CD4-positive, alpha-beta T cell treated with Interleukin-2 at 100 ng/mL for 4 hours (primary cell): Measurements from ENCODE around the gene TAS1R2.
"Not testable (repeated sequence)": the region's sequence is repeated elsewhere in the genome, so short reads cannot be mapped to it uniquely, and the experiment has no call there.

Source experiments
- DNase-seq: peaks from one replicate; pipeline ENCODE4 v3.0.0-alpha.2; 2020; ENCODE audit warnings: low spot score

Gene TAS1R2

DNA sequence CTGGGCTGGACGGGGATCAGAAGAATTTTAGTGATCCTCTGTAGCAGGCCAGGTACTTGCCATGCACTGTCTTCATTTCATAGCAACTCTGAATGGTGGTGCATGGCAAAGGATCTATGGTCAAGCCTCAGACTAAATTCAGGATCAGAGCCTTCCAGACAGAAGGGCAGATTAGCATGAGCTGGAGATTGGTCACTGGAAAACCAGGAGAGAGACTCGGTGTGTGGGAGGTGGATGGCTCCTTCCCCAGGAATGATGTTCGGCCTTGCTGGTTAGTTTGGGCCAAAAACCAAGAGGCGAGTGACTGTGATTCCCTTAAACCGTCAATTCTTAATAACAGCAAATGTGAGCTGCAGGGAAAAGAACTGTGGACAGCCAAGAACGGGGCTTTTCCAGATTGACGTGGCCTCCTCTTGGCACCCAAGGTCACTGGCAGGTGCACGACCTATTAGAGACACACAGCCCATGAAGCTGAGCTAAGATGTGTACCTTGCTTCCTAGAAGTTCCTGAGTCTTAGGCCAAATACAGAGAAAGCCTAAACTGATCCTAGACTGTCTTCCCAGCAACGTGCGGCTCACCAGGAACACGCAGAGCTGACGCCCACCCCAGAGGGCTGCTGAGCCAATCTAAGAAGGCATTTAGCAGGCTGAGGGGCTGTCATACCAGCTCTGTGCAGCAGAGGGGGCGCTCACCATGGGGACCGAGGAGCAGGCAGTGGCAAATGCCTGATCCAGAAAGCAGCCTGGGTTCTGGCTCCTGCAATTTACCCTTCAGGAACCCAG lies 24.4 kb upstream of the TAS1R2 start:
- DNase-seq, result peak; percentile 74

DNA sequence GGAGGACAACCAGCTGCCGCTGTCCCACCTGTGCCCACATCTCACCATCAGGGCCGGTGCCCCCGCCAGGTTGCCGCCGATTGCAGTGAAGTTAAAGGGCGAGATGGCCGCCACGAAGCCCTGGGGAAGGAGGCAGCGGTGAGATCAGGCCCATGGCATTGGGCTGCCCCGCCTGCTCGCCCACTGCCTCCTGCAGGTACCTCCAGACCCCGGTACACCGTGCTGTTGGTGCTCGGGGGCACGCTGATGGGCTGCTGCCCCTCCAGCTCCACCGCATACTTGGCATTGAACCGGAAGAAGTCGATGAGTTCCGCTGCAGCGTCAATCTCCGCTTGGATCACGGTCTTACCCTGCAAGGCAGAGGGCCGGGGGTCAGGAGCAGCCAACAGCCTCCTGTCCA lies 23.6 kb upstream of the TAS1R2 start:
- no peak for DNase-seq

DNA sequence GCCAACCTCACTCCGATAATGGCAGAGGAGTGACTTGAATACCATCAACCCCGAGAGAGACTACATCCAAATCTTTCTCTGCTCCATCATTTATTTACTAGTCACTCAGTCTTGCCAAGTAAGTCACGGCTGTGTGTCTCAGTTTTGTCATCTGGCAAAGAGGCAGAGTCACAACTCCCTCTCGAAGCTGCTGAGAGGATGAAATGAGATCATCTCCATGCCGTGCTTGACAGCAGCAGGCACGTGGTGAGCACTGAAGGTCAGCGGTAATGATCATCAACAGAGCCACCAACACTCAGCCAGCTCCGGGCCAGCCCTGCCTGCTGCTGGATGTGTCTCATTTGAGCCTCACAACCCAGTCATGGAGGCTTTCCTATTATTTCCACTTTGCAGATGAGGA lies 23.0 kb upstream of the TAS1R2 start:
- DNase-seq, result no peak

DNA sequence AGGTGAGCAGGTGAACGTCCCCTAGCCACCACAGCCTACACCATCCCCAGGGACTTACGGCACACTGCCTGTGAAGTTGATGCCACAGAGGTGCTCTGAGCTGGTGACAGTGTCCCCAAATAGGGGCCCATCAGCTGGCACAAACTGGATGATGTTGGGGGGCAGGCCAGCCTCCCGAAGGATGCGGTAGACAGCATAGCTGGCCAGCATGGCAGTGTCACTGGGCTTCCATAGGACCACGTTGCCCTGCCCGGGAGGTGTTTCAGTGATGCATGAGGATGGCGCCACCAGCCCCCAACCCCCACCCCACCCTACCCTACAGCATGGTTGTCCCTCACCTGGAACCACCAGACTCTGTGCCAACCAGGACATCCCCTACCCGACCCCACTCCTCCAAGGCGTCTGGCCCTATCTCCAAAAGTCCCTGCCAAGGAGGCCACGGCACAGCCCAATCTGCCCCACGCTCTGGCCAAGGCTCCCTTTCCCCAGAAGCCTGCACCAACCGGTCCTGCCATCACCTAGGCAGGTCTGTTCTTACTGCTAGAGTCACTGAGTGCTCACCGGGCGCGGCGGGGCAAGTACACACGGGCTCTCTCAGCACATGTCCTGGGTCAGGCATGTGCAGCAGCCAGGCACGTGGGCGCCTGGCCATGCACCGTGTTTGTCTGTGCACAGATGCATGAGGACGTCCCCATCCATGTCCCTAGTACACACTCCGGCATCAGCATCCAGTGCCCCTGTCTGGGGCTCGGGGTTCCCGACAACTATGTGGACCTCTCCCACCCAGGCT lies 22.4 kb upstream of the TAS1R2 start:
- no peak for DNase-seq

DNA sequence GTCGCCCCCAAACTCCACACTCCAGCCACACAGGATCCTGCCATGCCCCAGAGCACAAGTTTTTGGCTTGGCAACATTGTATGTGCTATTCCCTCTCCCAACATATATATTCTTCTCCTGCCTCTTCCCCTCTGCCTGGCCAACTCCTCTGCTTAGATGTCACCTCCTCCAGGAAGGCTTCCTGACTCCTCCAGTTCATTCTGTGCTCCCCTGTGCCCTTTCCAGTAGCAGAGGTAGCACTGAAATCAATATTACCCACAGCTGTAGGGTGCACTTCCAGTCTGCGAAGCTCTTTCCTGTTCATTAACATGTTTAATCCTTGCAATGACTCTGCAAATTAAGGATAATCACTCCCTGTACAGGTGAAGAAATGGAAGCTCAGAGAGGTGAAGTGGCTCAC lies 21.7 kb upstream of the TAS1R2 start:
- DNase-seq, result no peak

DNA sequence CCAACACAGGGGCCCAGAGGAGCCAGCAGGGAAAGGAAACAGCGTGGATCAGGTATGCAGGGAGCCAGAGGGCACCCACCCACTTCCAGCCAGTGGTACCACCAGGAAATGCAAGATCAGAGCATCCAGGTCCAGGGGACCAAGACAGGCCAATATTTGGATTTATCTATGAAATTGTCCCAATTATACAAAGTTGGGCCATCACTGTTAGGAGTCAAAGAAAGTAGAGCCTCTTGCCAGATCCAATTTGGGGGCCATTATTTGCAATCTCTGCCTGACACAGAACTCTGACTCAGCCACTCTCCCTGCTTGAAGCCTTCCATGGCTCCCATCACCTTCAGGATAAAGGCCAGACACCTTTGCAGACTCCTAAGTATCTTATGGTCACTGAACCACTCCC lies 21.1 kb upstream of the TAS1R2 start:
- DNase-seq, result no peak

DNA sequence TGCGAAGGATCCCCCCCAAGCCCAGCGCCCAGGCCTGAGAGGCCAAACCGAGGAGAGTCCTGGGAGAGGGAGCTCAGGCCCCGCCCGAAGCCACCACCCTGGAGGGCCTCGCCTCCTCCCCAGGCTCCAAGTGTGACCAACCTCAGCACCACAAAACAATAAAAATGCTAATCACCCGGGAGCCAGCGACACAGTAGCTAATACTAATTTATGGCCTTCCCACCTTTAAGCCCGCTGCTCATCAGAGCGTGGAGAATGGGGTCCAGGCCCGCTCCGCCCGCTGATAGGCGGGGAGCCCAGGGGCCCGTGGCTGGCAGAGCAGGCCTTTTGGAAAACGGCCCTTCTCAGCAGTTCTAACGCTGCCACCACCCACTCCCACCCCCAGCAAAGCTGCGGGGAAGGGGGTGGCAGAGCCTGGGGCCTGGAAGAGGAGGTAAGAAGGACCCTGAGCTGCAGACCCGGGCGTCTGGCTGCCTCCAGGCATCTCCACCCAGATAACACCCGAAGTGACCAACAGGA lies 20.4 kb upstream of the TAS1R2 start:
- DNase-seq, result no peak

DNA sequence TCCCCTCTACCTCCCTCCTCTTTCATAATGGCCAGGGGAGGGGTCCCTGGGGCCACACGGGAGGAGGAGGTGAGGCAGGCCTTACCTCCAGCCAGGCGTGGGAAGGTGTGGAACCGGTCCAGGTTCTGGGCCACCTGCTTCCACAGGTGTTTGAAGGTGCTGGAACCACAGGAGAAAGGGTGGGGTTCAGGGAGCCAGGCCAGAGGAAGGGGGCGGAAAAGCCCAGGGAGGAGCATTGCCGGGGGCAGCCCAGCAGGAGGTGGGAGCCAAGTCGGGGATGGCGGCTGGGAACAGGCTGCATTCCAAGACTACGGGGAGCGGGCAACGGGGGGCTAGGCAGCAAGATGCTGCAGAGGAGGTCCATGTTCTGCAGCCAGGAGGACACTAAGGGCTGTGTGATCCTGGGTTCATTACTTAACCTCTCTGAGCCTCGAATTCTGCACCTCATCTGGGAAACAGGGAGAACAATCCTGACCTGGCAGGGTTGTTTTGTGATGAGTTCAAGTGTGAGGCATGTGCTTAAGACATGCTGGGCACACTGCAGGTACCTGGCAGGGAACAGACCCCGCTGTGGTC lies 19.8 kb upstream of the TAS1R2 start:
- no peak for DNase-seq

DNA sequence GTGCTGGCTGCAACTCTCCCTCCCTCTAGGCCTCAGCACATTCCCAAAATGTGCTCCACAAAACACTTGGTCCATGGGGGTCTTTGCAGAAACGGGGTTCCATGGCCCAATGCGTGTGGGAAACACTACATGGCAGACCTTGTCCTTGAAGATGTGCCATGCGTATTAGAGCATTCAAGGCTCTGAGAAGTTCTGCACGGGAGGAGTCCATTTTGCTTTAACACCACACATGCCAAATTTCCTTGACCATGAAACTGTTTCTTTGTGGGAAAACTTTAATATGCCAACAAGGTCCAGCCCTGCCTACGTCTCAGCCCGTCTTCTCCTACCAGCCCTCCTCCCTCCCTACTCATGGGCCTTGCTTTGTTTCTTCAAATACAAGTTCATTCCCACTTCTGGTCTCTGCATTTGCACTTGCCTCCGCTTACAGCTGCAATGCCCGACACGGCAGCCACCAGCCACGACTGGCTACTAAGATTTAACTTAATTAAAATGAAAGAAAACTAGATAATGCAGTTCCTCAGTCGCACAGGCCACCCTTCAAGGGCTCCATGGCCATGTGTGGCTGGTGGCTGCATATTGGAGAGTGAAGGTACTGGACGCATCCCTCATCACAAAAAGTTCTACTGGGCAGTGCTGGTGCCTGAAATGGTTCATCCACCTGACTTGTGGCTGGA lies 19.2 kb upstream of the TAS1R2 start:
- DNase-seq, result no peak

DNA sequence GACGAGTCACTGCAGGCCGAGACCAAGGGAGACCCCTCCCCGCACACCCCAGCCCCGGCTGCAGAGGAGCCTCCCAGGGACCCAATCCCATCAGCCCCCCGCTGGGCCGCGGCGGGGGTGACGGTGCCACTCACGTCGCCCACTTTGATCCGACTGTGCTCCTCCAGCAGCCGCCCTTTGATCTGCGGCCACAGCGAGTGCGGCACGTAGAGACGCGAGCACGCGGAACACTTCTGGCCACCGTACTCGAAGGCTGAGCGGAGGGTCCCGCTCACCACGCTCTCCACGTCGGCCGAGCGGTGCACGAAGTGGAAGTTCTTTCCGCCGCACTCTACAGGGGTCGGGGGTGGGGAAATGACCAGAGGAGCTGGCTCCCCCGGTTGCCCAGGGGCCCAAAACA lies 17.8 kb upstream of the TAS1R2 start:
- DNase-seq, result no peak

DNA sequence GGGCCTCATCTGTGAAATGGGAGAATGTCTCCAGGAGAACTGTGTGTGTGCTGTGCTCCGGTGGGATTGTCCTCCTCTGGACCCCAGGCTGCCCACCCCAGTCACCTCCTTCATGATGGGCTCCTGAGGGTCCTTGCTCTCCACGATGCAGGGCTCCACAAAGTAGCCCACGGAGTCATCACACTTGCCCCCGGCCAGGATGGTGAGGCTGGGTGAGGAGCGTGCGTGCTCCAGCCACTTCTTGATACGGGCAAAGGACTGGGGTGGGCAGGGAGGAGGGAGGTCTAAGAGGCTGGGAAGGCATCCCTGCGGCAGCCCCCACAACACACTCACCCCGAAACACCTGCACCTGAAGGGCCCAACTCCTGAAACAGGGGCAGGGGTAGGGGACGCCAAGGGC lies 16.8 kb upstream of the TAS1R2 start:
- no peak for DNase-seq

DNA sequence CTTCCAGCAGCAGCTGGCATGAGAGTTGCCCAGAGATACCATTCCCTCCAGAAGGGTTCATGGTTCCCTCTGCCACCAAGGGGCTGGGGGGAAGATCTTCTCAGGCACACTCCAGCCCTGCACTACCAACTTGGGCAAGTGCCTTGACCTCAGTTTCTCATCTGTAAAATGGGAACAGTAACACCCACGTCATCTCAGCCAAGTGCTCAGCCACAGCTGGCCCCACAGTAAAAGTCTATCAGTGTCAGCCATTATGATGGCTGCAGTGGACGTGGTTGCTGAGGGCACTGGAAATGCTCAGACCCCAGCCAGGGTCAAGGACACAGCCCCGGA lies 16.3 kb upstream of the TAS1R2 start:
- no peak for DNase-seq

DNA sequence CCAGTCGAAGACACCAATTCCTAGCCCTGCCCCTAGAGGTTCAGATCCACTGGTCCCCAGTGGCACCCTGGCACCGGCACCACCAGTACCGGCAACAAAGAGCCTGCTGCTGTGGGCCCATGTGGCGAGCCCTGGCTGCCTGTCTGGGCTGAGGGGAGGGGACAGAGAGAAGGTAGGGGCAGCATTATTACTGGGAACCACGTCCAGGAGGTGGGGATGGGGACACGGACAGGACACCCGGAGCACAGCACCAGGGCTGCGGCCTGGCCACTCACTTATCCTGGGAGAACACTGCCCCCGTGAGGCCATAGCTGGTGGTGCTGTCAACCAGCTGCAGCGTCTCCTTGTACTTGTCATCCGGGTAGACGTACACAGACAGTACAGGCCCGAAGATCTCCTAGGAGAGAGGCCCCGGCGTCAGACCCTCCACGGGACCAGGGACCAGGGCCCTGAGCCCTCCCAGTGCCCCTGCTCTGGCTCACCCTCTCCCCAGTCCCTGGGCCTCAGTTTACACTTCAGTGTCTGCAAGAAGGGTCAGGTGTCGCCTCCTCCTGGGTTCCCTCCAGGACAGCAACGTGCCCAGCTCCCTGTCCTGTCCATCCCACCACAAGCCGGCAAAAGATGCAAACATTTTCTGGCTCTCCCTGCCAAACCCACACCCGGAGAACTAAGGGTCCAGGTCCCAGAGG lies 15.8 kb upstream of the TAS1R2 start:
- peak; percentile 67 for DNase-seq

DNA sequence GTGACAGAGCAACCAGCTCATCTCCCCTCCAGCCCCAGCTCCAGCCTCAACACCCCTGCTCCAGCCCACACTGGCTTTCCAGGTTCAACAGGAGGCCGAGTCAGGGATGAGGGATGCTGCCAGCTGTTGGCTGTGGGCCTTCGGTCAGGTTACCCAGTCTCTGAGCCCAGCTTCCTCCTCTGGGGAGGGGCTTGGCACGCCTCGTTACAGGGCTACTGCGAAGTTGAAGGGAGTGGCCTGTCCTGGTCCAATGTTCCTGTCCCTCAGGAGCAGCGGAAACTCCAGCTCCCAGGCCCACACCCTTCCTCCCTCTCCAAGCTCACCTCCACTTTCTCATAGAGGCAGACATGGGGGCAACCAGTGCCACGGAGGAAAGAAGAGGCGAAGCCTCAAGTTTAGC lies 15.1 kb upstream of the TAS1R2 start:
- DNase-seq, result no peak

DNA sequence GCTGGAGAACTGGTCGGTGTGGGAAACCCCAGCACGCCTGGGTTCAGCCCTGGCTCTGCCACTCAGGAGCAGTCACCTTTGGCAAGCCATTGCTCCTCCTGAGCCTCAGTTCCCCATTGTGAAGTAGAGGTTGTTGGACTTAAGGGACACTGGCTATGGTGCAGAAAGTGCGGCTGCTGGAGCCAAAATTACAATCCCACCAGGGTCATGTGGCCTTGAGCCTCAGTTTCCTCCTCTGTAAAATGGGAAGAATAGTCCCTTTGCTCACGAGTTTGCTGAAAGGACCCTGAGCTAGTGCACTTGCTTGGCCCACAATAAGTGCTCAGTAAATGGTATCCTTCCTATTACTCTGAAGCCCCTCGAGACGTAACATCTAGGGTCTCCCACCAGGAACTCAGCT lies 14.6 kb upstream of the TAS1R2 start:
- no peak for DNase-seq

DNA sequence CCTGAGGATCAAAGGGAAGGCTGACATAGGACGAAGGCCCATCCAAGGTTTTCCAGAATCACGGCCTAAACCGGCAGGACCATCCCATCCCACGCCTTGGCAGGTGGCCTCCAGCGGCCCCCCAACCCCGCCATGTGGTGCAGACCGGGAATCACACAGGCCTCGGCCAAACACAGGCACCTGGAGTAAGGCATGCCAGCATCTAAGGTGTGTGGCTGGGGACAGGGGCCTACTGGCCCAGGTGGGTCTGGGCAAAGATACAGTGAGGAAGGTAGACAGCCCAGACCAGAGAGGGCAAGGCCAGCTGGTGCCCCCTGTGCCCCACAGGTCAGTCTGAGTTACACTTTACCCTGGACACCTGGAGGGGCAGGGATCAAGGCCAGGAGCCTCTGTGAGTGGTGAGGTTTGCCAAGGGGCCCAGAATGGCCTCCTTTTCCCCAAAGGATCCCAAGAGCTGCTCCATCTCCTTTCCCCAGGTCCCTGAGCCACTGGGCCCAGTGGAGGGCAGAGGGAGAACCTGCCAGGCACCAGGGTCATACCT lies 12.7 kb upstream of the TAS1R2 start:
- no peak for DNase-seq

DNA sequence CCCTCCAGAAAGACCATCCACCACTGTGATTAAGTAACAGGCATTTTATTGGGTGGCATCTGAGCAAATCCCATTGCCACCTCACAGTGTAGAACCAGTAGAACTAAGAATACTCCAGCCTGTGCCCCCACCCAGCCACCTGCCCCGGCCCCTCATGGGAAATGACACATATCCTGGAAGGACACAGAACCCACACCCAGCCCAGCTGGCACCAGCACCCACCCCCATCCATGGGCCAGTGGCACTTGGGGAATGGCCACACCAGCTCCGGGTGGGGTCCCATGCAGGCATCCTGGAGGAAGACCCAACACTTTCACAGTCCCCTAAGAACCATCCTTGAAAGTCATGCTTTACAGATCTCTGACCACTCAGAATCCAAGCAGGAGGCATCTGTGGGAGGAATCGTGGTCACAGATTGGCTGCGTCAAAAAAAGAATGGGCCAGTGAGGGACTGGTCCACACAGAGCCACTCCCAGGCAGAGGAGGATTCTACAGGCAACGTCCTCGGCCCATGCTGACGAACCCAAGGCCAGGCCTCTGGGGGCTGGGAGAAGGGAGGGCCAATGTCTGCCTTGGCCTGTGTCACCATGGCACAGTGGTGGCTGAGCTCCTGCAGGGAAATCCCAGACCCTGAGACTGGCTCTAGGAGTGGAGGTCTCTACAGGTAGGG lies 12.1 kb upstream of the TAS1R2 start:
- DNase-seq, result no peak

DNA sequence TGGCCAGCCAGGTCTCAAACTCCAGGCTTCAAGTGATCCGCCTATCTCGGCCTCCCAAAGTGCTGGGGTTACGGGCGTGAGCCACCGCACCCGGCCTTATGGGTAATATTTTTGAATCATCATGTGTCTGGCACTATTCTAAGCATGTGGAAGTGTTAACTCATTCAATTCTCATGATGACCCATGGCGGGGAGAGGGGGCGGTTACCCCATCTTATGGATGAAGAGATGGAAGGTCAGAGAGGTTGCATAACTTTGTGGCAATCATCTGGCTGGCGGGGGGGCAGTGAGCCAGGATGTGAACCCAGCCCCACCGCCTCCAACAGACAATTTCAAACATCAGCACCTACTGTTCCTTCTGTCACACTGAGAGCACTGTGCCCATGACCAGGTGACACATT lies 11.5 kb upstream of the TAS1R2 start:
- DNase-seq, result no peak

DNA sequence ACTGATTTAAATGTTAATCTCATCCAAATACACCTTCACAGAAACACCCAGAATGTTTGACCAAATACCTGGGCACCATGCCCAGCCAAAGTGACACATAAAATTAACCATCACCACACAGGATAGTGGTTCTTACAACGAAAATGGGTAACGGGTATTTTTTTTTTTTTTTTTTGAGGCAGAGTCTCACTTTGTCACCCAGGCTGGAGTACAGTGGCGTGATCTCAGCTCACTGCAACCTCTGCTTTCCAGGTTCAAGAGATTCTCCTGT lies 11.1 kb upstream of the TAS1R2 start:
- DNase-seq, result not testable (repeated sequence)

DNA sequence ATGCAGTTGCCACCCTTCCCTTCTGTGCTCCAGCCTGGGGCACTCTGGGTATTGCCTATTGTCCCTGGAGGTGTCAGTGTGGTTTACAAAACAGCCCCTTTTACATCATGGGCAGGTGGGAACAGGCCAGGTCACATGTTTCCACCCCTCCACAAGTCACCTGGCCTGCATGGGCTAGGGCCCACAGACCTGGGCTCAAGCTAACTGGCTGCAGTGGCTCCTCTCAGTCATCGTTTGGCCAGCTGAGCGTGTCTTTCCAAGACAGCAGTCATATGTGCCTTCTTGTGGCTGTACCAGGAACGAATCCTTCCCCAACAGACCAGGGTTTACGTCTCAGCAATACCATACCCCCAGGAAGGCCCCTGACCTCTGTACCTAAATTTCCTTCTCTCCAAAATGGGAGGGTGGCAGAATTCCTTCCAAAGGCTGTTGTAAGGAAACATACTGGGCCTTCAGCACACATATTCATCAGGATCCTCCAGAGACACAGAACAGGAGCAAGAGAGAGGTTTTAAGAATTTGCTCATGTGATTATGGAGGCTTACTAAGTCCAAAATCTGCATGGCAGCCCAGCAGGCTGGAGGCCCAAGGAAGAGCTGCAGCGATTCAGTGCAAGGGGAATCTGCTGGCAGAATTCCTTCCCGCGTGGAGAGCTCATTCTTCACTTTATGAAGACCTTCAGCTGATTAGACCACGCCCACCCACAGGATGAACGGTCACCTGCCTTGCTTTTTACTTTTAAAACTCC lies 10.6 kb upstream of the TAS1R2 start:
- no peak for DNase-seq
